KG1 (cell line): Measurements from ENCODE around the gene NUDT13.

Experiments used
- DNase-seq: peaks from one replicate; lab custom pipeline; 2025; lab: John Stamatoyannopoulos, UW

NUDT13 gene

GRCh38 chr10:73166972-73167371 lies 56.7 kb downstream of the NUDT13 start:
- DNase-seq = no peak

DNA sequence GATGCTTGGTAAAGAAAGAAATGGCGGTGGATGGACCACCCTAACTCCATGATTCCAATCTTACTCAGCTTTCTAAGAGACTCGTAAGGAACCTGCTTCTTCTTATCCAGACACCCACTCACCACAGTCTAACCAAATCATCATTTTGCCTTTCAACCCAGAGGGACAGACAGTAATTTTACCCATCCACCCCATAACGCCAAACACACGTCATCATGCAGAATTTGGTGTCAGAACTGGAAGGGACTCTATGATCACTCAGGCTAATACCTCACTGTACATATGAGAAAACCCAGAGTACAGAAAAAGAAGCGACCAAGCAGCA lies 57.2 kb downstream of the NUDT13 start:
- no peak for DNase-seq

DNA sequence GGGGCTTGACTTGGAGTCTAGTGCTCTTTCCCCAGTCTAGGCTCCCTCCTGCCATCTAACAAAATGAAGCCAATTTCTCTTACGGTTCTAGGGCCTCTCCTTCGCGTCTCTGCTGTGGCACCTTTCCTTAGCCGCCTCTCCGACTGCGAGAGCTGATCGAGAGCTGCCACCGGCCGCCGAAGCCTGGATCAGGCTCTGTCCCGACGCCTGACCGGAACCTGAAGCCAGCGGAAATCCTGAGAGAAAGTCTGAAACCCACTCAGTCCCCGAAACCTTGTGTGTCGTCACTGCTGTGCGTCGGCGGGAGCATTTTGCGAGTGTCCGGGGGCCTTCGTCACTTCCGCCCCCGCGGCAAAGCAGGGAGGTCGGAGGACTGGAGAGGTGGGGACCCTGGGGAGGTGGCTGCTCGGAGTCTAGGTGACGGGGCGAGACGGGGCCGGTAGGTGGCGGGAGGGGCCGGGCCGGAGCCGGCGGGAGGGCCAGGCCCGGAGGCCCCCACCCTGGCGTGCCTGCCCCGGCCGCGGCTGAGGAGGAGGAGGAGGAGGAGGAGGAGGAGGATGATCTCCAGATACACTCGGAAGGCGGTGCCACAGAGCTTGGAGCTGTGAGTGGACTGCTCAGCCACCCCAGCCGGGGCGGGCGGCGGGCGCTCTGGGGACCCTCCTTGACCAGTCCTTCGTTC lies 57.7 kb downstream of the NUDT13 start, which contains the start of the genes ECD and FAM149B1:
Gene ECD (minus strand): TSS at position 226 of the 682 bp plus-strand sequence. CDS start 4,071 bp downstream, outside the sequence.
Gene FAM149B1 (plus strand): TSS at position 337 of the 682 bp plus-strand sequence. CDS start 221 bp downstream, at position 558.
- peak; percentile 88 for DNase-seq

DNA sequence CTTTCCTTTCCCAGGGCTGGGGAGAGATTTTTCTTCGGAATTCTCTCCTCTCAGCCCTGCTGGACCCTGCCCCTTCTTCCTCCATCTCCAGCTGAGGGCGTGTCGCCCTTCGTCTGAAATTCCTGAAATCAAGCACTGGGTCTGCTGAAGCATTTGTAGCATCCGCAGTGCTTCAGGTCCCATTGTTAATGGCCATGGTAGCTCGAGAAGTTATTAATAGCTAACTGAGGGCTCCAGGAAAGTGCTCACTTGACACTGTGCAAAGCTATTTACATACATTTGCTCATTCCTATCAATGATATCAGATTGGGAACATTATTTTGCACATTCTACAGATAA lies 58.2 kb downstream of the NUDT13 start:
- no peak for DNase-seq

DNA sequence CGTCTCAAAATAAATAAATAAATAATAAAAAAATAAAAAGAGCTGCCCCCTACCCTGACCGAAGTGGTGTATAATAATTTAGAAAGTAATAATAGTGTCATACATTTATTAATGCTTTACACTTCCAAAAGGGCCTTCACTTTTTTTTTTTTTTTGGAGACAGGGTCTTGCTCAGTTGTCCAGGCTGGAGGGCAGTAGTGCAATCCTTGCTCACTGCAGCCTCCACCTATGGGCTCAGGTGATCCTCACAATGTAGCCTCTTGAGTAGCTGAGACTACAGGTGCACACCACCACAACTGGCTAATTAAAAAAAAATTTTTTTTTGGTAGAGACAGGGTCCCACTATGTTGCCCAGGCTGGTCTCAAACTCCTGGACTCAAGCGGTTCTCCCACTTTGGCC lies 59.1 kb downstream of the NUDT13 start:
- no peak for DNase-seq

- DNase-seq = no peak
Measured at GRCh38 chr10:73172867-73173266, 62.6 kb downstream of the NUDT13 start.

DNA sequence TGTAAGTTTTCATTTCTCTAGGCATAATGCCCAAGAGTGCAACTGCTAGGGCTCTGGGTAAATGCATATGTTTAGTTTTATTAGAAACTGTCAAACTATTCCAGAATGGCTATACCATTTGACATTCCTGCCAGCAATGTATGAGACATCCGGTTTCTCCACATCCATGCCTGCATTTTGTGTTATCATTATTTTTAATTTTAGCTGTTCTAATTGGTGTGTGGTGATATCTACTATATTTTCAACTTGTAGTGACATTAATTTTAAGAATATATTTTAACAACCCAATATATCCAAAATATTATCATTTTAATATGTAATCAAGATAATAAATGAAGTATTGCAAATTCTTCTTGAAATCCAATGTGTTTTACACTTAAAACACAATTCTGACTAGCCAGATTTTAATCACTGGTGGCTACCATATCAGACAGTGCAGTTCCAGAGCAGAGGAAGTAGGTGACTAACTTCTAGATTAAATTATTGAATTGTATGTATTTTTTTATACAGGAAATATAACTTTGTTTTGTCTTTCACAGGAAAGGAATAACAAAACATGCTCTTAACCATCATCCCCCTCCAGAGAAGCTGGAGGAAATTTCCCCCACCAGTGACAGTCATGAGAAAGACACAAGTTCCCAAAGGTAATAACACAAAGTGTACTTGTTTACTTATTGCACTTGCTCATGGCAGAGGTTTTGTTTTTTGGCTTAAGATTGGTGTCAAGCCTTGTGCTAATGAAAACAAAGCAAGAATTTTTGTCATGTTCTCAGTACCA lies 64.1 kb downstream of the NUDT13 start:
- no peak for DNase-seq
